GM12873 (cell line): Measurements from ENCODE around the gene KRT7.

Experiments
- CTCF ChIP-seq: IDR thresholded peaks from 2 replicates; pipeline ENCODE4 v1.5.1; 2012; ENCODE audit warnings: low read depth, mild to moderate bottlenecking, moderate library complexity, low read length, control low read depth; ENCODE audit not compliant: insufficient read depth; ENCODE audit errors: missing control alignments

Gene KRT7

DNA sequence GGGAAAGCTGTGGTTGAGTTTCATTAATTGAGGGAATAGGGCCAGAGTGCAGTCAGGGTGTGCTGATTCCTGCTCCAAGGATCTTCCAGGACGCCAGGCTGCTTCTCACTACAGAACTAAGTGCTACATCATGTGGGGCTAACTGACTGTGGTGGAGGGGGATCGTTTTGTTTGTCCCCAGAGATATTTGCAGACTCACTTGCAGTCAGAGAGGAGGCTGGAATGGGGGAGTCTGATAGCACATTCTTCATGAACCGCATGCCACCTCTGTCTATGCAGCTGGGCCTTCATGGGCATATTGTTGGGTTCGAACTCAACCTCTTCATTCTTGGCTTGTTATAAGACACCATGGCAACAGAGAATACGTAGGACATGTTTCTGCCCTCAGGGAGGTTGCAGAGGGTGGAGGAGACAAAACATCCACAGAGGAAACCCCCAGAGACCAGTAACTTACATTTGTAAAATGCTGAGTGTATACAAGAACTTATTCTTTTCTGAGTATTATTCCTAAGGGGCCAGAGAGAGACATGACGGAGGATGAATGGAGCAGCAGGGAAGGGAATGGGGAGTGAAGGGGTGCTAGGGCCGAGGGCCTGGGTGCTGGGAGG, 13.0 kb downstream of the KRT7 start:
- TF ChIP-seq CTCF: no peak

DNA sequence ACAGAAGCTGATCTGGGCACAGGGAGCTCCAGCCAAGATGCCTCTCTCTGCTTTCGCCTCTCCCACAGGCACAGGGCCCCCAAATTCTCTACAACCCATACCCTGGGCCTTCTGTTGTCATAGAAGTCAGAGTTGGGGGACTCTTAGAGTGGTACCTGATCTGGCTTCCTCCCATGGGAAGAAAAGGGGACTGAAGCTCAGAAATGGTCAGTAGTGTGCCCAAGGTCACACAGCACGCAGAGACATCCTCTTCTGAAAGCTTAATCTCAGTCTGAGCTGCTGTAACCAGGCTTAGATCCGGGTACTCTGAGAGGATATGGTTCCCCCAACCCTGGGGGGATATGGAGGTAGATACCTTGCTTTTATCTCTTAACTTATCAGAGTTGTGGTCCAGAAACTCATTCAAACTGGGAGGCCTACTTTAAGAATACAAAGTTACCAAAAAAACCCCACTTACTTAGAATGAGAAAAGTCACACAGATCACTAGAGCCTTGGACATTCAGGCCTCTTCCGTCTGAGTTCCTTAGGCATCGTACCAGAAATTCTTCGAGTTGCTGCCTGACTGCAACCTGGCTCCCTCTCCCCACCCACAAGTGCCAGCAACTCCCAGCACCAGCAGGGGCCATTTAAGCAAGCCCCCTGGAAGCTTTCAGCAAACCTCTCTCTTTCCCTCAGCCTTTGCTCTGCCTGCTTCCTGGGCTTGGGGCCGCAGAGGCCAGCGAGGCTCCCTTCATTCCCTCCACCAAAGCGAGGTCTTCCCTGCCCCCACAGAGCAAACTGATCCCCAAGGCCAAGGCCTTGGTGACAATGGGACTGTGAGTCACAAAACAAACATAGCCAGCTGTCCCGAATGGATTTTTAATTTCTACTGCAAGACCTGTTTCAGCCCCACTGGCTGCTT, 13.9 kb downstream of the KRT7 start:
- no peak for TF ChIP-seq CTCF

- TF ChIP-seq CTCF: no peak
Observed at GRCh38 chr12:52247622-52248540, 14.8 kb downstream of the KRT7 start.

- no peak for TF ChIP-seq CTCF
Observed at GRCh38 chr12:52248541-52249461, 15.8 kb downstream of the KRT7 start.

GRCh38 chr12:52249511-52250047, 16.5 kb downstream of the KRT7 start:
- TF ChIP-seq CTCF: no peak

DNA sequence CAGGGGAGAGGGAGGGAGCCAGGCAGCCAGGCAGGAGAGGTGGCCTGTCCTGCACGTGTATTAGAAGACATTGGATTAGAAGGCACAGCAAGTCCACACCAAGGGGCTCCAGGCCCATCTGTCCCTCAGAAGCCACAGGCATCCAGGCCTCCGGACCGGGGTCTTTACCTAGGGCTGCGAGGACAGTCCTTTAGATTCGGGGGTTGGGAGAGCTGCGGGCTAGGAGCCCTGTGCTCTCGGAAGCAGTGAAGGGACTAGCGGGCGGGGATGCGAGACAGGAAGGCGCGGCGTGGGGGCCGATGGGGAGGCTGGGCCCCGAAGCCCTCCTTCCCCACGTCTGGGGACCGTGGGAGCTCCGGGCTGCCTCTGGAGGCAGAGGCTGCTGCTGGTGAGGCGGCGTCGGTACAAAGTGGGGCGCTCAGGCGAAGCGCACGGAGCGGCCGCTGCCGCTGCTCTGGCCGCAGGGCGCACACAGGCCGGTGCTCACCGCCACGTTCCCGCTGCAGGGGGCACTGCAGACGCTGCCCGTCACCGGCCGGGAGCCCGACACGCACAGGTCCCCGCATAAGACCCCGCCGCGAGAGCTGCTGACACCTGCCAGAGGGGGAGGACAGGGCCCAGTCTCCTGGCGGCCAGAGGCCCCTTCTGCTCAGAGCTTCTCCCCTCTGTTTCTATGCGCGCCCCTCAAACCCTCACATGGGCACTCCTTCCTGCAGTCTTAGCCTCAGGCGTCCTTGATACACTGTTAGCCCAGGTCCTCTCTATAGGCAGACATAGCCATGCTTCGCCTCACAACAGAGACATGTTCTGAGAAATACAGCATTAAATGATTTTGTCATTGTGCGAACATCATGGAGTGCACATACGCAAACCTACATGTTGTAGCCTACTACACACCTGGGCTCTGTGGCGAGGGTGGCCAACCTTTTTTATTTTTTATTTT, 17.3 kb downstream of the KRT7 start:
- no peak for TF ChIP-seq CTCF
